ENCODE measurements around the gene RIOX2. TPM values are rescaled to one million over a fixed set of nuclear protein-coding genes. Genes with fewer than 3 reads are reported as not detected.

The RIOX2 gene
- total and polyA plus RNA-seq, 5 donors from 2014 or later = 21.8 to 32.2 (median 29.0) TPM

DNA sequence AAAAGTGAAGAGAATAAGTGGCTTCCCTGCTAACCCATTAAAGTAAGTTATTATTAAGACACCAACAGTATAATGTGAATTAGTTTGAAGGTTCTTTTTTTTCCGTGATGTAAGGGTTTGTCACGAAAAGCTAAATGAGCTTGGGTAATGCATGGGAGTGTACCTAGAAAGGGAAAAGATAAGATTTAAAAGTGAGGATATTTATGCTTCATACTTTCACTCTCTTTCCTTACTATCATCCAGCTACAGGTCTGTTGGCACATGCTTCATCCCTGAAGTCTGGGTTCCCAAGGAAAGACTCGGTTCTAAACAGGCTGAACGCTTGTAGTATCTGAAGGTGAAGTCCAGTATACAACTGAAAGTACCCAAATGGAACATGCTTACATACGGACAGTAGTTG lies 26.9 kb upstream of the RIOX2 start:
- no peak overlapping the region for H3K27ac ChIP-seq (ENCODE audit: insufficient read depth, low read length, poor library complexity, severe bottlenecking)
- H3K4me3 ChIP-seq (ENCODE audit: low read depth, low read length) = no peak overlapping the region
- Mint-ChIP-seq H3K4me1 (peaks cover 4 to 10% (median 8%) of the 10 kb centered on the region in 4 donors), H3K36me3 (no peaks in the 10 kb centered on the region), H3K9me3 (peaks cover 0 to 1% (median 0%) of the 10 kb centered on the region in 7 donors), H3K4me3 (no peak overlapping the region), H3K27ac (no peak overlapping the region), H3K27me3 (peaks cover 4% of the 10 kb centered on the region)
- DNase-seq = no peak
- ATAC-seq (ENCODE audit: low read depth in 2 of 2) = no peak
- no peaks in the 10 kb centered on the region for H3K4me1 ChIP-seq (ENCODE audit: control insufficient read depth, insufficient read depth, low read length, poor library complexity, severe bottlenecking)
- H3K9me3 ChIP-seq (ENCODE audit: control insufficient read depth in 2 of 2, low read length in 2 of 2) = no peaks in the 10 kb centered on the region
- H3K36me3 ChIP-seq (ENCODE audit: control insufficient read depth, insufficient read depth, low read length) = no peaks in the 10 kb centered on the region
- peaks cover 3% of the 10 kb centered on the region for H3K27me3 ChIP-seq (ENCODE audit: control insufficient read depth, insufficient read depth, low read length)

DNA sequence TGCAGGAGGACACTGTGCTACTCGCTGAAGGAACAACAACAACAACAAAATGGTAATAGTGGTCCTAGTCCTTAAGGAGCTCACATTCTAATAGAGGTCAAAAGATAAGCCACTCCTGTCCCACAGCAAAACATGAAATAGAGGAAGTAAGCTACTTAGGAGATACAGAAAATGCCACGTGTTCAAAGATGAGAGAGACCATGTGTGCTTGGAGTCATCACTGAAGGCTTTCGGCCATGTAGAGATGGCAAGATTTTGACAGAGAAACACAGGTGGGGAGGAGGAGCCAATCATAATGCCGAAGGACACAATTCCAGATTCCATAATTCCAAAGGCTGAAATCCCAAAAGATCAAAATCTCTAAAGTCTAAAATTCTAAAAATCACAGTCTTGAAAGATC lies 24.8 kb upstream of the RIOX2 start:
- Histone ChIP-seq H3K9me3 (ENCODE audit: control insufficient read depth in 2 of 2, low read length in 2 of 2) (no peaks in the 10 kb centered on the region), H3K36me3 (ENCODE audit: control insufficient read depth, insufficient read depth, low read length) (no peaks in the 10 kb centered on the region), H3K4me1 (ENCODE audit: control insufficient read depth, insufficient read depth, low read length, poor library complexity, severe bottlenecking) (peaks cover 2% of the 10 kb centered on the region), H3K4me3 (ENCODE audit: low read depth, low read length) (no peak overlapping the region), H3K27ac (ENCODE audit: insufficient read depth, low read length, poor library complexity, severe bottlenecking) (no peak overlapping the region), H3K27me3 (ENCODE audit: control insufficient read depth, insufficient read depth, low read length) (peaks cover 6% of the 10 kb centered on the region)
- Mint-ChIP-seq H3K27me3 (peaks cover 4% of the 10 kb centered on the region), H3K36me3 (no peaks in the 10 kb centered on the region), H3K27ac (peak overlapping the region in 1 of 3 donors; percentile 10), H3K4me1 (peaks cover 2 to 5% (median 4%) of the 10 kb centered on the region in 4 donors), H3K9me3 (peaks cover 0 to 1% (median 0%) of the 10 kb centered on the region in 7 donors), H3K4me3 (no peak overlapping the region)
- no peak for ATAC-seq (ENCODE audit: low read depth in 2 of 2)
- no peak for DNase-seq

DNA sequence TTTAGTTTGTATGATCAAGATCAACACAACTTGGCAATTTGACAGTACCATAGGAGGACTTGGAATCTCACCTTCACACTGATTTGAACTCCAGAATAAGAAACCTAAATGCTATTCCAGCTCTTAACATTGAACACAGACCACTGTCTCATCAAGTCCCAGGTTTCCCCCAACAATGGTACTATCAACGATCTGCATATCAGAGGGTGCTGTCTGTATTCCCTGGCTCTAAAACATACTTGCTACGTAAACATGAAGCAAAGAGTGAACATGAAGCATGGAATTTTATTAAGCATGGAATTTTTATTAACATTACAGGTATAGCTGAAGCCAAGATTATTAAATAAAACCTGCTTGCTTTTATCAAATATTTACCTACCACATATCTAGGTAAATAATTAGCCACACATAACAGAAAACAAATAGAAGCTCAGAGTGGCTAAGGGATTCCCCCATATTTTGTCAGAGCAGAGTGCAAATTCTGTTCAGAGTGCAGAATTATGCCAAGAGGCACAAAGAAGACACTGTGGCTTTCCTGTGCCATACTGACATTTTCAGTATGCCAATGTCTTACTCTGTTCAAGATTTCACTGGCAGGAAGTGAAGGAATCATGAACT lies 22.2 kb upstream of the RIOX2 start:
- H3K36me3 ChIP-seq (ENCODE audit: control insufficient read depth, insufficient read depth, low read length) = no peaks in the 10 kb centered on the region
- no peak overlapping the region for H3K27ac Mint-ChIP-seq
- H3K27me3 ChIP-seq (ENCODE audit: control insufficient read depth, insufficient read depth, low read length) = peaks cover 6% of the 10 kb centered on the region
- no peaks in the 10 kb centered on the region for H3K36me3 Mint-ChIP-seq
- no peak overlapping the region for H3K4me3 Mint-ChIP-seq
- no peak for DNase-seq
- peaks cover 14 to 26% (median 16%) of the 10 kb centered on the region in 4 donors for H3K4me1 Mint-ChIP-seq
- H3K4me3 ChIP-seq (ENCODE audit: low read depth, low read length) = no peak overlapping the region
- H3K9me3 Mint-ChIP-seq = peaks cover 0 to 1% (median 0%) of the 10 kb centered on the region in 7 donors
- ATAC-seq (ENCODE audit: low read depth in 2 of 2) = no peak
- peaks cover 19% of the 10 kb centered on the region for H3K4me1 ChIP-seq (ENCODE audit: control insufficient read depth, insufficient read depth, low read length, poor library complexity, severe bottlenecking)
- H3K27ac ChIP-seq (ENCODE audit: insufficient read depth, low read length, poor library complexity, severe bottlenecking) = no peak overlapping the region
- peaks cover 4% of the 10 kb centered on the region for H3K27me3 Mint-ChIP-seq
- no peaks in the 10 kb centered on the region for H3K9me3 ChIP-seq (ENCODE audit: control insufficient read depth in 2 of 2, low read length in 2 of 2)

DNA sequence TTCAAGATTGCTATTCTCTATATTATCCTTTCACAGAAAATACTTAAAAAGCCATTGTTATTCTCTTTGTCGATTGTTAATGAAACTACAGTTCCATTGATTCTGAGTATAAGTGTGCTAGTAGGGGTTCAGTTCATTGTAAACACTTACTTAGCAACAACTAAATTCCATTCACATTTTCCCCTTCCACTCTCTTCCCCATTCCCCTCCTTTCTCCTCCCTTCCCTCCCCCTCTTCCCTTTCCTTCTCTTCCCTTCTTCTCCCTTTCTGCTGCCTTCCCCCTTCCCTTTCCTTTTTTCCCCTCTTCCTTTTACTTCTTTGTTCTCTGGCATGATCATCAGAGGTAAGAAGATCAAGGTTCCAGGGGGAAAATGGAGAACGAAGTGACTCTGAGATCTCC lies 21.3 kb upstream of the RIOX2 start:
- H3K27ac Mint-ChIP-seq = no peak overlapping the region
- peaks cover 6% of the 10 kb centered on the region for H3K27me3 ChIP-seq (ENCODE audit: control insufficient read depth, insufficient read depth, low read length)
- no peaks in the 10 kb centered on the region for H3K9me3 ChIP-seq (ENCODE audit: control insufficient read depth in 2 of 2, low read length in 2 of 2)
- no peaks in the 10 kb centered on the region for H3K36me3 ChIP-seq (ENCODE audit: control insufficient read depth, insufficient read depth, low read length)
- peaks cover 19% of the 10 kb centered on the region for H3K4me1 ChIP-seq (ENCODE audit: control insufficient read depth, insufficient read depth, low read length, poor library complexity, severe bottlenecking)
- H3K27me3 Mint-ChIP-seq = peaks cover 4% of the 10 kb centered on the region
- ATAC-seq (ENCODE audit: low read depth in 2 of 2) = no peak
- H3K4me1 Mint-ChIP-seq = peaks cover 14 to 26% (median 16%) of the 10 kb centered on the region in 4 donors
- no peak overlapping the region for H3K4me3 ChIP-seq (ENCODE audit: low read depth, low read length)
- DNase-seq = no peak
- H3K4me3 Mint-ChIP-seq = no peak overlapping the region
- H3K36me3 Mint-ChIP-seq = no peaks in the 10 kb centered on the region
- H3K27ac ChIP-seq (ENCODE audit: insufficient read depth, low read length, poor library complexity, severe bottlenecking) = no peak overlapping the region
- H3K9me3 Mint-ChIP-seq = peaks cover 0 to 1% (median 0%) of the 10 kb centered on the region in 7 donors

DNA sequence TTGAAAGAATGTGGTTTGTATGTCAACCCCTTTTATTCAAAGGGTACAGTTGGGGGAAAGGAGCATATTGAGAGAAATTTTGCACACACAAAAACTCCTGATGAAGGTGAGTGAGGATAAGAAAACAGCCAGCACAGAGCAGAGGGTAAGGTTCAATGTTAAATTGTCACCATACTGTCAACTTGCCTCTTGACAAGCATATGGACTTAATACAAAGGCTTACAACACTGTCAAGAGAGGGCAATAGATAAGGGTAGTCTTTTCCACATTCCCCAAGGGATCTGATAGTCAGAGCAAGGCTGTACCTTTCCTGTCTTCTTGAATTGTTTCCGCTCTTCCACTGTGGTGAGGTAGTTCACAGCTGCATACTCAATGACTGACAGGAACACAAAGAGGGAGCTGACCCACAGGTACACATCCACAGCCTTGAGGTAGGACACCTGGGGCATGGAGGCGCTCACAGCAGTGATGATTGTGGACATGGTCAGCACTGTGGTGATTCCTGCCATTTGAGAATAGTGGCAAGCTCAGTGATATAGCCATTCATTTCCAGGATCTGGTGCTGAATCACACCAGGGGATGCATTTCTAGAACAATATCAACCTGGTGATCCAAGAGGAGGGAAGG lies 20.4 kb upstream of the RIOX2 start:
- Histone ChIP-seq H3K27me3 (ENCODE audit: control insufficient read depth, insufficient read depth, low read length) (peaks cover 6% of the 10 kb centered on the region), H3K27ac (ENCODE audit: insufficient read depth, low read length, poor library complexity, severe bottlenecking) (no peak overlapping the region), H3K4me1 (ENCODE audit: control insufficient read depth, insufficient read depth, low read length, poor library complexity, severe bottlenecking) (peaks cover 19% of the 10 kb centered on the region), H3K36me3 (ENCODE audit: control insufficient read depth, insufficient read depth, low read length) (no peaks in the 10 kb centered on the region), H3K9me3 (ENCODE audit: control insufficient read depth in 2 of 2, low read length in 2 of 2) (no peaks in the 10 kb centered on the region), H3K4me3 (ENCODE audit: low read depth, low read length) (no peak overlapping the region)
- Mint-ChIP-seq H3K27ac (peak overlapping the region in 1 of 3 donors; percentile 73), H3K27me3 (peaks cover 4% of the 10 kb centered on the region), H3K4me1 (peaks cover 14 to 26% (median 16%) of the 10 kb centered on the region in 4 donors), H3K4me3 (no peak overlapping the region), H3K36me3 (peaks cover 3% of the 10 kb centered on the region), H3K9me3 (peaks cover 0 to 1% (median 0%) of the 10 kb centered on the region in 7 donors)
- ATAC-seq (ENCODE audit: low read depth in 2 of 2) (no peak), DNase-seq (no peak)

DNA sequence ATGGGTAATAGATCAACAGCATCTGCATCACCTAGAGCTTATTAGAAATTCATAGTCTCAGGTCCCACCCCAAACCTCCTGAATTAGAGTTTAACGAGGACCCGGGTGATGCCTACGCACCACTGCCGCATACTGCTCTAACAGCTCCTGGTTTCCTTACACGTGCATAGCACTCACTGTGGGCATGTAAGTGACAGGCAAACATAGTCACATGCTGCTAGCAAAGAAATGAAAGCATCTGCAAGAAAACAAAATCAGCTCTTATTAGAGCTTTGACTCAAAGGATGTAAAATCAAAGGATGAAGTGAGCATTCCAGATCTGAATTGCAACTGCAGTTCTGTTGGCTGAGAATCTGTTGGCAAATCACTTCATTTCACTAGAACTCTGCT lies 19.1 kb upstream of the RIOX2 start:
- peak overlapping the region; percentile 56 for H3K27ac ChIP-seq (ENCODE audit: insufficient read depth, low read length, poor library complexity, severe bottlenecking)
- Mint-ChIP-seq H3K9me3 (no peaks in the 10 kb centered on the region), H3K27me3 (no peaks in the 10 kb centered on the region), H3K4me1 (peaks cover 14 to 26% (median 16%) of the 10 kb centered on the region in 4 donors), H3K36me3 (peaks cover 3% of the 10 kb centered on the region), H3K27ac (peak overlapping the region in 2 of 3 donors; percentile 73 to 95), H3K4me3 (peak overlapping the region; percentile 13 to 78 (median 74))
- DNase-seq (peak in 2 of 3 donors; percentile 35 to 60), ATAC-seq (ENCODE audit: low read depth in 2 of 2) (peak; percentile 81 to 82)
- H3K4me3 ChIP-seq (ENCODE audit: low read depth, low read length) = peak overlapping the region; percentile 78
- H3K36me3 ChIP-seq (ENCODE audit: control insufficient read depth, insufficient read depth, low read length) = no peaks in the 10 kb centered on the region
- H3K4me1 ChIP-seq (ENCODE audit: control insufficient read depth, insufficient read depth, low read length, poor library complexity, severe bottlenecking) = peaks cover 19% of the 10 kb centered on the region
- no peaks in the 10 kb centered on the region for H3K9me3 ChIP-seq (ENCODE audit: control insufficient read depth in 2 of 2, low read length in 2 of 2)
- H3K27me3 ChIP-seq (ENCODE audit: control insufficient read depth, insufficient read depth, low read length) = peaks cover 3% of the 10 kb centered on the region

DNA sequence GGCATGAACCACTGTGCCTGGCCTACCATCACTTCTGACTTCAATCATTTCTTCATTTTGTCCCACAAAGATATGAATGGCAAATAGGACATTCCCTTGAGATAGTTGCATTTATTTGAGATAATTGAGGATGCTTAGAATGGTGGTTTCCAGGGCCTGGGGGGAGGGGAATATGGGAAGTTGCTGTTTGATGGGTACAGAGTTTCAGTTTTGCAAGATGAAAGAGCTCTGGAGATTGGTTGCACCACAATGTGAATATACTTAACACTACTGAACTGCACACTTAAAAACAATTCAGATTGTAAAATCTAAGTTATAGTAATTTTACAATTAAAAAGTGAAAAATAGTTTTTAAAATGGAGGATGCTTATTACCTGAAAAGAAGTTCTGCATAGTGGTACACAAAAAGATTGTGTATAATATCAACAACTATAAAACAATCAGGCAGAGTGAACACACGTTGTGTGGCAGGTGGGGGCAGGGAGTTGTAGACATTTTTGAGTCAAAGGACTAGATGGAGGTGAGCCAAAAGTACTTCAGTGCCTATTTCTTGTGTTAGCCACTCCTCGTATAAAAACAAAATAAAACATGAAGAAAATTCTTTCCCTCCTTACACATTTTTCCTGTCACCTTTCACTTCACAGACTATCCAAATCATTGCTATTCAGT lies 18.5 kb upstream of the RIOX2 start:
- Histone ChIP-seq H3K27me3 (ENCODE audit: control insufficient read depth, insufficient read depth, low read length) (peaks cover 3% of the 10 kb centered on the region), H3K27ac (ENCODE audit: insufficient read depth, low read length, poor library complexity, severe bottlenecking) (peak overlapping the region; percentile 56), H3K36me3 (ENCODE audit: control insufficient read depth, insufficient read depth, low read length) (no peaks in the 10 kb centered on the region), H3K9me3 (ENCODE audit: control insufficient read depth in 2 of 2, low read length in 2 of 2) (no peaks in the 10 kb centered on the region), H3K4me3 (ENCODE audit: low read depth, low read length) (peak overlapping the region; percentile 78), H3K4me1 (ENCODE audit: control insufficient read depth, insufficient read depth, low read length, poor library complexity, severe bottlenecking) (peaks cover 19% of the 10 kb centered on the region)
- Mint-ChIP-seq H3K9me3 (no peaks in the 10 kb centered on the region), H3K36me3 (peaks cover 3% of the 10 kb centered on the region), H3K27me3 (peaks cover 3% of the 10 kb centered on the region), H3K4me1 (peaks cover 14 to 26% (median 16%) of the 10 kb centered on the region in 4 donors), H3K27ac (peak overlapping the region in 2 of 3 donors; percentile 73 to 95), H3K4me3 (peak overlapping the region; percentile 13 to 78 (median 74))
- peak in 1 of 3 donors; percentile 30 for DNase-seq
- no peak for ATAC-seq (ENCODE audit: low read depth in 2 of 2)
